Mammary epithelial cell (primary cell): ENCODE data around the gene SNTG2.

Experiments used
- EZH2 ChIP-seq: IDR thresholded peaks from 2 replicates; pipeline ENCODE4 v1.6.1; 2012; ENCODE audit warnings: low read length, inconsistent platforms, borderline replicate concordance
- TF ChIP-seq, protein P1 (sequence below), 2 donors: IDR thresholded peaks in 1 of 2; conservative IDR thresholded peaks in 1 of 2; 2 replicates each; pipeline ENCODE4 v1.5.1; 2011 to 2012; ENCODE audit warnings: inconsistent platforms in 2 of 2, low read length in 2 of 2, mild to moderate bottlenecking in 2 of 2, control low read depth in 1 of 2, low read depth in 1 of 2; ENCODE audit not compliant: insufficient read depth in 1 of 2; ENCODE audit errors: extremely low read depth in 1 of 2

DNA sequence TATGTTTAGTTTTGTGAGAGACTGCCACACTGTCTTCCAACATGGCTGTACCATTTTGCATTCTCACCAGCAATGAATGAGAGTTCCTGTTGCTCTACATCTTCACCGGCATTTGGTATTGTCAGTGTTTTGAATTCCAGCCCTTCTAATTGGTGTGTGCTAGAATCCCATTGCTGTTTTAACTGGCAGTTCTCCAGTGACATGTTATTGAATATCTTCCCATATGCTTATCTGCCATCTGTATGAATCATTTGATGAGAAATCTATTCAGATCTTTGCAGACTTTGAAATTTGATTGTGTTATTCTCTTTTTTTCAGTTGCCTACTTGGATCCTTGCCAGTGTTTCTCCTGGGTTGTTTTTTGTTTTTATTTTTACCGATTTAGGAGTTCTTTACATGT lies 99.0 kb downstream of the SNTG2 start:
- TF ChIP-seq, protein P1, sequence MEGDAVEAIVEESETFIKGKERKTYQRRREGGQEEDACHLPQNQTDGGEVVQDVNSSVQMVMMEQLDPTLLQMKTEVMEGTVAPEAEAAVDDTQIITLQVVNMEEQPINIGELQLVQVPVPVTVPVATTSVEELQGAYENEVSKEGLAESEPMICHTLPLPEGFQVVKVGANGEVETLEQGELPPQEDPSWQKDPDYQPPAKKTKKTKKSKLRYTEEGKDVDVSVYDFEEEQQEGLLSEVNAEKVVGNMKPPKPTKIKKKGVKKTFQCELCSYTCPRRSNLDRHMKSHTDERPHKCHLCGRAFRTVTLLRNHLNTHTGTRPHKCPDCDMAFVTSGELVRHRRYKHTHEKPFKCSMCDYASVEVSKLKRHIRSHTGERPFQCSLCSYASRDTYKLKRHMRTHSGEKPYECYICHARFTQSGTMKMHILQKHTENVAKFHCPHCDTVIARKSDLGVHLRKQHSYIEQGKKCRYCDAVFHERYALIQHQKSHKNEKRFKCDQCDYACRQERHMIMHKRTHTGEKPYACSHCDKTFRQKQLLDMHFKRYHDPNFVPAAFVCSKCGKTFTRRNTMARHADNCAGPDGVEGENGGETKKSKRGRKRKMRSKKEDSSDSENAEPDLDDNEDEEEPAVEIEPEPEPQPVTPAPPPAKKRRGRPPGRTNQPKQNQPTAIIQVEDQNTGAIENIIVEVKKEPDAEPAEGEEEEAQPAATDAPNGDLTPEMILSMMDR (conservative IDR thresholded peaks at IDR 0.05 in 1 of 2, IDR thresholded peaks at IDR 0.05 in 1 of 2; ENCODE audit: extremely low read depth in 1 of 2, insufficient read depth in 1 of 2, low read depth in 1 of 2, low read length in 2 of 2): no peak
- no peak for TF ChIP-seq EZH2
